Cerebellar nuclear complex (tissue), 1 donor: ENCODE measurements around the gene FEV.

Experiments
- DNase-seq, 2 experiments: peaks; one replicate each; lab custom pipeline; 2025; lab: John Stamatoyannopoulos, UW

FEV gene

DNA sequence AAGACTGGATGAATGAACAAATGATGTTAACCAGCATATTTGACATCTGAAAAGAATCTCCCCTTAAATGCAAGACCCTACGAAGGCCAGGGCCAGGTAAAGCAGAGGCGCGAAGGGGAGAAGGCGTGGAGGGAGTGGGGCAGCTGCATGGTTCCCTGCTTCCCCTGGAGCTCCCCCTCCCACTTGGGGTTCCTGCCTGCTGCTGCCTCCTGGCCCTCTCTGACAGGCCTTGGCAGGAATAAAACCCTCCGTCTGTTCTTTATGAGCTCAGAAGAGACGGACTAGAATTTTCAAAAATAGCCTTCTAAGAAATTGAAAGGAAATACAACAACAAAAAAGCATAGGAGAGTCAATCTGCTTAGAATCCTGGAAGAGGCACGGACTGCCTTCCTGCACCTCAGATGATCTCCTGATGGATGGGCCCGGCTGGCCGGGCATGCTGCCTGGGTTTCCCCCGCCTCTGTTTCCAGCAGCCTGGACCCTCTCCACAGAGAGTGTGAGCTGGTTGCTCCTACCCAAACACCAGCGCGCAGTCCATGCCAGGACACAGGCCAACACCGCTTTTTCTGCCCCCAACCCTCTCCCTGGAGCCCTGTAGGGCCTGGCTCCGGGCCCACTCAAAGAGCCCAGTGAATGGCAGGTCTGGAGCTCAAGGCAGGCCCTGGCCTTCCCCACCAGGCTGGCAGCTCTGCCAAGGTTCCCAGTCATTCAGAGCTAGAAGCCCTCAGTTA, 32.4 kb upstream of the FEV start:
- DNase-seq: no peak

DNA sequence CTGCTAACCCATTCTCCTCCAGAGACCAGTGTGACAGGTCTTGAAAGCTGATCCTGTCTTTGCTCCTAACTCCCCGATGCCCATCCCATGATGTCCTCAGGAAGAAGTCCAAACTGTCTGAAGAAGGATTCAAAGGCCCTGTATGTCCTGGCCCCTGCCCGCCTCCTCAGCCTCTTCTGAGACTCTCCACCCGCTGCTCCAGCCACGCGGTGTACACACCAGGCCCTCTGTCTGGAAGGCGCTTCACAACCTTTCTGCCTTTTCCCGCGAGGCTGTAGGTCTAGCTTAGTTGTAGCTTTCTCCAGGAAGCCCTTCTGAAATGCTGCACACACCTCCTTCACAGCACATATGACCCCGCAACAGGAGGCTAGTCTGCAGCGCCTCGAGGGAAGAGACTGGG, 31.7 kb upstream of the FEV start:
- DNase-seq: no peak

DNA sequence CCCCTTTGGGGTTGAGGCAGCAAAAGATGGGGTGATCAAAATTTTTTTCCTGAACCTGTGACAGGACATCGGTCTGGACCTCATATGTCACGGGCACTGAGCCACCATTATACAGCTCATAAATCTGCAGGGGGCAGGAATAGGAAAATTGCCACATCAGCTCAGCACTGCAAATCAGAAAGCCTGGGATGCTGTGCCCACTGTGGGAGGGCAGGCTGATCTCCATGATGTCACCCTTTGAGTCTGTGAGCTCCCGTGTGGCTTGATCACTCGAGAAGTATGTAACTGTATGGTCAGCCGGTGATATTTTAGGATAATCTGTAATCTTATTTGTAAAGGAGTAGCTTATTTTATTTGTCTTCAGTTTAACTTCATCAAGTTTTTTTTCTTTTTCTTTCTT, 25.9 kb upstream of the FEV start:
- no peak for DNase-seq

DNA sequence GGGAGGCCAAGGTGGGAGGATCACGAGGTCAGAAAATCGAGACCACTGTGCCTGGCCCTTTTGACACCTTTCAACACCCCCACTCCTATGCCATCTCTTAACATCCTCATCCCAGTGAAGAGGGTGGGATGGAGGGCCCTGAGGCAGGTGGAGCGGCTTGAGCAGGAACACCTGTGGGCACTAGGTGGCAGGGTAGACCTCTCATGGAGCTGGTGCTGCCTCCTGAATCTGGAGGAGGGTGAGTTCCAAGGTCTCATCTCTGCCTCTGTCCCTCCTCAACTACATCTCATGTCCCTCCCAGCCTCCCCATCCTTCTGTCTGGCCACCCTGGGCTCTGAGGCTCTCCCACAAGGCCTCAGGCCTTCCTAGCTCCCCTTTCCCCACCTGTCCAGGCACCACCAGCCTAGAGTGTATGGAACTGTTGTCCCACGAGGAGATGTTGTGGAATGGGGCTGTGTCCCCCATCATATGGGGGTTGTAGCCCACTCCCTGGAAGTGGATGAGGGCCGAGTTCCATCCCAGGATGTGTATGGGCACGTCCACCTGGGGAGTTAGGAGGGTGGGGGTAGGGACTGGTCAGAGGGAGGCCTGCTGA, 25.3 kb upstream of the FEV start:
- no peak for DNase-seq

DNA sequence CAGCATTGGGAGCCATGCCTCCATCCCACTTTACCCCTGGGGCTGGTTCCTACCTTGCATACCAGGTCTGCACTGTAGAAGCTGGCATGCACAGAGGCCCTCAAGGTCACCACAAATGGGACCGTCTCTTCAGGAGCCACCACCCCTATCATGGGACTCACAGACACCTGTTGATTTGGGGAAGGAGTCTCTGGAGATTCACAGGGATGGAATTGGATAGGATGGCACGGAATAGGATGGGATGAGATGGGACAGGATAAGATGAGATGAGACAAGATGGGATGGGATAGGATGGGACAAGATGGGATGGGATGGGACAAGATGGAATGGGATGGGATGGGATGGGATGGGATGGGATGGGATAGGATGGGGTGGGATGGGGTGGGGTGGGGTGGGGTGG, 24.3 kb upstream of the FEV start:
- no peak for DNase-seq

DNA sequence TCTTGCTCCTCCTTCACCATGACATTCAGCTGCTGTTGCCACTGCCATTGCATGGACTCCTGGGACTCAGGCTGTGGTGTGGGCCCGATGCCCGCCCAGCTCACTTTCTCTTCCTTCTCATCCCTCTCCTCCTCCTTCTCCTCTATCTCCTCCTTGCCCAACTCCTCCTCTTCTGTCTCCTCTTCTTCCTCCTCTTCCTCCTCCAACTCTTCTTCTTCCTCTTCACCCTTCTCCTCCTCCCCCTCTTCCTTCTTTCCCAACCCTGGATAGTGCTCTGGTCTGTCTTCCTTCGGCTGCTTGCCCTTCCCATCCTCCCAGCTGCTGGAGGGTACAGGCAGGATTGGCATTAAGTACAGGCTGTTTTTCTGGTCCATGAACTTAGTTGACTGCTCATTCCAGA, 19.0 kb upstream of the FEV start:
- no peak for DNase-seq

DNA sequence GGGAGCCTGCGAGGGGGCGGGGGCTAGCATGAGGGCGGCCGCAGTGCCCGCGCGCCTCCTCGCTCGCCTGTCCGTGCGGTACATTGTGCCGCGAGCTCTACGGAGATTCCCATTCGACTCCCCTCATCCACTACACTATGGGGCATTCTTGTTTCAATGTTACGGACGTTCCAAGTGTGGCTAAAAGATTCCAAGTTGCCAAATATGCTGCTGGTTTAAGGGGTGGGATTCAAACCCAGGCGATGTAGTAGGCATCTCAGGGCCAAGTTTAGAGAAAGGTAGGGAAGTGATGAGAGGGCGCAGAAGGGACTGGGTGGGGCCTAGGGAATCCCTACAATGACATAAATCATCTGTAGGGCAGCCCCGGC, 18.3 kb upstream of the FEV start:
- DNase-seq: no peak

DNA sequence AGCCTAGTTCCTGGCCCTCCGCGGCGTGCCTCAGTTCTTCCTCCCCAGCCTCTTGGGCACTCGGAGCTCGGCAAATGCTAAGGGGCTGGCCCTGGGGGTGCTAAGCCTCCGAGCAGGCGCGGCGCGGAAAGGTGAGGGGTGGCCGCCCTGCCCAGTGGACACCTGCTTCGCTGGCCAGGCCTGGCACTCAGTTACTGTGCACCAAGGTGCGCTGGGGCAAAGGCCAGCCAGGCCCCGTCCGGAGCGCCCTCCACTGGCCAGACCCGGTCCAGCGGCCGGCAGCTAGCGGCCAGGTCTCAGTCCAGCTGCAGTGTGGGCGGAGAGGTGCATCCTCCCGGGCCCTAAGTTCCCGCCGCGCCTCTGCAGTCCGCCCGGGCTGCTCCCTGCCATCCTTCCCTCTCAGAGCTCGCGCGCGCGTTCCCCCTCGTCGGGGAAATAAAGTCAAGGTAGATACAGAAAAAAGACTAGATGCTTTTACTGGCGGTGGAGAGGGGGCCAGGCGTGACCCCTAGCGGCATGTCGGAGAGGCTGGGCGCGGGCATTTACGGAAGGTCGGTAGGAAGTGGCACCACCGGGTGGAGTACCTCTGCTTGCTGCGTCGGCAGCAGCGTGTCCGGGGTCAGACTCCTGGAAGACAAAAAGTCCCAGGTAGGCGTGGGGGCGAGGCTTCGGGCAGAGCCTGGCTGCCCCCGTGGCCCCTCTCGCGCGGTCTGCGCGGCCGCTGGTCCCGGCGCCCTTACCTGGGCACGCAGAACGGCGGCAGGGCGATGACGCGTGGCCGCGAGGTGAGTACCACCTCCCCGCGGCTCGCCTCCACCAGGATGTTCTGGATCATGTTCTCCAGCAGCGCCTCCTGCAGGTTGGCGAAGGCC, 17.6 kb upstream of the FEV start:
- no peak for DNase-seq

DNA sequence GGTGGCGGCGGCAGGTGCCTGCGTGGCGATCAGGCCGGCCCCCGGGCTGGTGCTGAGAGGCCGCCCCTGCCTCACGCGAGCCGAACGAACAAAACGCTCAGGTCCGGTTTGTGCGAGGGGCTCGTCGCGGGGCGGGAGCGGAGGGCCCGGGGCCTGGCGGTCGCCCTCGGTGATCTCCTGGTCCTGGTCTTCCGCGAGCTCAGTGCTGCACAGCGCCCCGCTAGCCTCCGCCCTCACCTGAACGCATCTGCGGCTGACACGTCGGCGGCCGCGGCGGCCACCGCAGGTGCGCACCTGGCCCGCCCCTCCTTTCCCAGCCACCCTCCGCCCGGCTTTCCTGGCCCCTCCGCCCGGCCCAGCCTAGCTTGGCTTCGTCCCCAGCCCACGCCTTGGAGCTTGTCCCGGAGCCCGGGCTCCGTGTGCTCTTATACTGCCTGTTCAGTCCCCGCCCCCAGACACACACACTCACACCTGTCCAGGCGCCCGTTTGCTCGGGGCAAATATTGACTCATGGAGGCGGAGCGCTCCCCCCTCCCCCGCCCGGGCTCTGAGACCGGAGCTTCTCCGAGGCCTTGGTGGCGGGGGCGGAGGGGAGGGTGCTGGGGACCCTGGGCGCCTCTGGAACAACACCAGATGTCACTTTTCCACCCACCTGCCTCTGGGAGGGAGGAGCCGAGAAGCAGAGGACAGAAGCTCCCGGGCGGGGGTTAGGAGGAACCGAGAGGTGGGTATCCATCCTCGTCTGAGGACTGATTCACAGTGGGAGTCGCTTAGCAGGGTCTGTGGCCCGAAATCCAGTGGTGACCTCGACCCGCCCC, 16.8 kb upstream of the FEV start:
- no peak for DNase-seq

DNA sequence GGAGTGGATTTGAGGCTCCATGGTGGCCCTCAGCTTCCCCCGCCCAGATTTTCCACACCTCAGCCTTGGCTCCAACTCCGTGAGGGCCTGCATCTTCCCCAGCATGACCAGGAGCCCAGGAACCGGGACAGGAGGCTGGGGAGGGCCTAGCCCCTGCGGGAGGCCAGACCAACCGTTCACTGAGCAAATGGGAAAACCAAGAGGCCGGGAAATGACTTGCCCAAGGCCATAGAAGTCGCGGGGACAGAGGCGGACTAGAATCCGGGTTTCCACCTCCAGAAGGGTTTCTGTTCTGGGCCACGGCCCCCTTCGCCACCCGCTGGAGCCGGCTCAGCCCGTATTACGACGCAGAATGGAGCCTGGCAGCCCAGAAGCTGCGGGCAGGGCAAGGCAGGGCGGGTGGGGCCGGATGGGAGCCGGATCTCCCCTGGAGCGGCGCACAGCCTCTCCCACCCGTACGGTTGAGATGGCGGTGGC, 16.2 kb upstream of the FEV start:
- DNase-seq: no peak

DNA sequence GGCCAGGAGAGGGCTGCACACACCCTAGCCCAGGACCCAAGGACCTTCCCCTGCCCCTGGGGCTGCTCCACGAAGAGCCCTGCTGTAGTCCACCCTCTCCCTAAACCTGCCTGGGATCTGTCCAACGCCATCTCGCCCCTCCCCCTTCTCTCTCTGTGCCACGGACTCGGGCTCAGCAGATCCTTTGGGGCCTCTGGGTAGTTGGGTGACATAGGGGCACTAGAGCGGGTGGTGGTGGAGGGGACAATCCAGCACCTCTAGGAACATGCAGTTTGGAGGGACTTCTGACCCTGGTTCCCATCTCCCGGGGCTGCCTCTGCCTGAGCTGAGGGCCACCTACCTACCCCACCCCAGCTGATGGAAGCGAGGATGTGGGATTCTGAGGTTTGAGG, 15.6 kb upstream of the FEV start:
- no peak for DNase-seq

DNA sequence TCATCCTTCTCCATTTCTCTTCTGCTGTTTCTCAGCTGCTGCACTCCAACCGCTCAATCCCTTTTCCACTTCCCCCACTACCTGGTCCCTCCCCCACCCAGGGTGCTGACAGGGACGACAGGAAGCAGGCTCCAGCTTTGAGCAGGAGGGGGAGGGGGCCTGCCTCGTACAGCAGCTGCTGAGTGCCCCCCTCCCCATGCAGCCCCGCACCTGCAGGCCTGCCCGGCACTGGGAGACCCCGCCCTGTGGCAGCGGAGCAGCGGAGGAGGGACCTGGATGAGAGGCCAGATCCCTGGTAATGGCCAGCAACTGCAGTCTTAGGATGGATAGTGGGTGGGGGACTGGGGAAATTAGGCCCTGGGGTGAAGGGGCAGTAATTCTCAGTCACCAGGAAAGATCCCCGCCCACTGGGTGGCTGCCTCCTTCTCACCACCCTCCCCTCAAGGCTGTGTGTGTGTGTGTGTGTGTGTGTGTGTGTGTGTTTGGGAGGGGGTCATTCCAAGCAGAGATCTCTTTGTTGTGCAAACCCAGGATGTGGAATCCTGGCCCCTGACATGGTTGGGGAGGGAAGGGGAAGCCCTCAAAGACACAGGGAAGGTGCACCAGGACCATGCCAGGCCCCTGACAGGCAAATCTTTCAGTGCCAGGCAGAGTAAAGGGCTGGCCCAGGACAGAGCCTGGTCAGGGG, 15.0 kb upstream of the FEV start:
- DNase-seq: no peak

DNA sequence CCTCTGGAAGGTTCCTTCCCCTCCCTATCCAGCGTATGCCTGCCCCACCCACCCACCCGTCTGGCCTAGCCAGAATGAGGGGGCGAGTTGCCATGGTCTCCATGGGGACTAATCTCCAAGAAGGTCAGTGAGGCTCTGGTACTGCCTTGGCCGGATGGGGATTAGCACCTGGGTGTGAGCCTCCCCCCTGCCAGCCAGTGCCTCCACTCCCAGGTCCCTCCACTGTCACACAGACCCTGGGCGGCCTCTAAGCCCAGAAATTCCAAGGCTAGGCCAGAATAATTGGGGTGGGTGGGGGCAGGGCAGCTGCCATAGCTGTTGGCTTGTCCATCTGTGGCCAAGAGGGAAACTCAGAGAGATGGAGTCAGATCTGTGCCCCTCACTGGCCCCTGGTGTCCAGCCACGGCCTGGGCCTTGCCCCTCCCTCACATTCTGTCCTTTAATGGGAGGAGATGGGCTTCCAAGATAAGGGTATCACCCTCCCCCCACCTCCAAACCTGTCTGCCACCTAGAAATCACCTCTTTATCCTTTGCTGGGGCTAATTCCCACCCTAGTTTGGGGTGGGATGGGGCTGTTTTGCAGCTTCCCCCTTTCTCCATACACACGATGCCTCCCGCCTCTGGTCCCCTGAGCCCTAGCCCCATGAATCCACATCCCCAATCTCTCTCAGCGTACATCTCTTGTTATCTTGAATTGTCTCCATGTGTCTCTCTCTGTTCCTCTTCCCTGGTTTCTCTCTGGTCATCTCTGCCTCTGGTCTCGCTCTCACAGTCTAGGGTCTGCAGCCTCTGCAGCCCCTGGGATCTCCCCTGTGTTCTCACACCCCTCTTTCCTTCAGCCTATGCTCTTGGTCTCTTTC, 14.3 kb upstream of the FEV start:
- DNase-seq: no peak

DNA sequence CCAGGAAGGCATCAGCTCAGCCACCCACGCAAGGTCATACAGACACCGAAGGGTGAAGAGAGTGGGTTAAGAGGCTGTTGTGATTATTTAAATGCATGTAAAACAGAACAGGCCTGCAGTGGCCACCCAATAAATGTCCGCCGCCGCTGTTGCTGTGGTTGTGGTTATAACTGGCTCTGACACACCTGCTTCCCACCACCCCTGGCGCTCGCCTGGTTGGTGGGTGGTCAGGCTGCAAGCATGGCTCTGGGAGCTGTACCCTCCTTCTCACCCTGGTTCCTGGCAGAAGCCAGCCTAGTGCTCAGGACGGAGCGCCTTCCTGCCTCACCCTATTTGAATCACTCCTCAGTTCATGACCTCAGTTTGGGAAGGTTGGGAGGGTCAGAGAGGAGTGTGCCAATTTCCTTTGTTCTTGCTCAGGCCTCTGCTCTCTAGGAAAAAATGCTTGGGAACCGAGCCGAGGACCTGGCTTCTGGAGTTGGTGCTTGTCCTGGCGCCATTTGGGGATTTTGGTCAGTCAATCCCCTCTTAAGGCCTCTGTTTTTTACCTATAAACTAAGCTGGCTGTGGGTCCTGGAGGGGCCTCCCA, 13.5 kb upstream of the FEV start:
- no peak for DNase-seq

DNA sequence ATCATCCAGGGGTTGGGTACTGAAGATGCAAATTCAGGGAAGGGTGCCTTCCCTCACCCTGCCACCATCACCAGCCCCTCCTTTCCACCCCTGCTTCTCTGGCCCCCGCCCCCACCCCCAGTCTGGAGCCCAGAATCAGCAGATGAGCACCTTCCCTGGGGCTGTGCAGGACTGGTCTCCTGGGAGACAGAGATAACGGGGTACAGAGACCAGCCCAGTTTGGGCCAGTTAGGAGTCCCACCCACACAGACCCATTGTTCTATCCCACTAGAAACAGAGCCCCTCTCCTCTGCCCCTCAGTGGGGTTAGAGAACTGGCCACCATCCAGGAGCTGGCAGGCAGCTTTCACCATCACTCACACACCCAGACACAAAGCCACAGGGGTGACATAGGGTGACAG, 12.7 kb upstream of the FEV start:
- DNase-seq: no peak

DNA sequence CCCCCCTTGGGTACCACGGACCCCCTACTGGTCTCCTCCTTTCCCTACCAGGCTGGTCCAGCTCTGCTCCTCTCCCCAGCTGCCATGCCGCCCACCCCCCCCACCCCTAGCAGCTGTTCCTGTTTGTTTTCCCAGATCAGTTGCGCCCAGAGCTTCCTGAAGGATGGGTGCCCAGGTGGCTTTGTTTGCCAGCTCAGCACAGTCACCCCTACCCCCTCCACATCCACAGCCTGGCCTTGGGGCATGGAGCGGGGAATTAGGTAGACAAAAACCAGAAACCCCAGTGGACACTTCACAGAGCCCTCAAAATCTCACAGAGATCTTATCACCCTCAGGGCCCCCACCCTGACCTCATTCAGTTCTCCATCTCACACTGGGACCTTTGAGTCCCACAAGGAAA, 12.0 kb upstream of the FEV start:
- DNase-seq: no peak

DNA sequence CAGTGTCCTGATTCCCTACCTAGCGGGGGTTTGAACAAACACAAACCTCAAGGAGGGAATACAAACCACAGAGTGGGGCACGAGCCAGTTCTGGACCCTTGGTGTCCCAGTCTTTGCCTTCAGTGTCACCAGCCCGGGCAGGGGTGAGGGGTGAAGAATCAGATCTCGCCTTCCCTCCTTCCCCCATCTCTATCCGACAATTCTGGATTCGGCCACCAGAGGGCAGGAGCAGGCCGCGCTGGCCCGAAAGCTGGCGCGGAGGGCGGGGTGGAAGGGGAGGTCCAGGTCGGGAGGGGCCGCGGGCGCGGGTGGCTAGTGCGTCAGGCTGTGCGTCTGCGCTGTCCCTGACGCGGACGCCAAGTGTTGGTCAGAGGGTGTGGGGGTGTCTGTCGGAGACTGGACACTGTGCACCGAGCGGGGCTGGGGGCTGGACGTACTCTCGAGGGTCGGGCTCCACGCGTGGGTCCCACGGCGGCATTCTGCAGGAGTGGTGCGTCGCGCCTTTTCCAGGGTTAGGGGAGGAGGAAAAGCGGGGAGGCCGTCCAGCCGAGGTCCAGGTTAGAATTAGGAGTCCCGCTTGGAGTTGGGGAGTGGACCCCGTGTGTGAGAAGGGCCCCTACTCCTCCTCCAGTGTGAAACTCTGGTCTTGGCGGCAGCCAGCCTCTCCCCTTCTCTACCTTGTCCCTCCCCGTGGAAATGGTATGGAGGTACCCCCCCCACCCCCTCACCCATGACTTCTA, 11.2 kb upstream of the FEV start:
- peak in 1 of 2 experiments; percentile 34 for DNase-seq

DNA sequence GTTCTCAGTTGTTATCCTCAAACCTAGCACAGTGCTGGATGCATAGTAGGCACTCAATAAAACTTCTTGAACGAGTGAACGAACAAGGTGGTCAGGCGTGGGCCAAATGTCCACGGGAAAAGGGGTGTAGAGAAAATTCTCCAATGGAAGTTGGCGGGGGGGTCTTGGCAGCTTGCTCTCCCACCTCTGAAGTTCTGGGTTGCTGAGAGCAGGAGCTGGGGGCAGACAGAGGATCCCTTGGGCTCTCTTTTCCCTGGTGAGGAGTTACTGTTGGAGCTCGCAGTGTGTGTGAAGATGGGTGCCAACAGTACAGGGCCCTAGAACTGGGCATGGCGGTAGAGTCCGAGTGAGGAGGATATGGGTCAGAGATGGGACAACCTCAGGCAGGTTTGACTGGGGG, 10.6 kb upstream of the FEV start:
- DNase-seq: no peak
